Astrocyte of the hippocampus (primary cell): Measurements from ENCODE around the gene PCGF6.

Experiments used
- DNase-seq: peaks from one replicate; pipeline ENCODE4 v3.0.0; 2011; ENCODE audit warnings: low read depth, low spot score

Gene PCGF6

GRCh38 chr10:103257812-103258211 is 93.1 kb downstream of the PCGF6 start:
- no peak for DNase-seq

- no peak for DNase-seq
Observed at GRCh38 chr10:103256613-103257012, 94.3 kb downstream of the PCGF6 start.

- DNase-seq: no peak
Observed at GRCh38 chr10:103254538-103255325, 96.2 kb downstream of the PCGF6 start.

- DNase-seq: no peak
Observed at GRCh38 chr10:103254113-103254512, 96.8 kb downstream of the PCGF6 start.
